Neural cell (in vitro differentiated cells): Measurements from ENCODE around the gene RBFOX2. TPM values are rescaled to one million over a fixed set of nuclear protein-coding genes. Genes with fewer than 3 reads are reported as not detected.
"Not testable (repeated sequence)": the region's sequence is repeated elsewhere in the genome, so short reads cannot be mapped to it uniquely, and the experiment has no call there.

Experiments
- H2AFZ ChIP-seq: fragments of 200-600, 300-800 bp; sonication (generic), shearing (Covaris generic); 2 replicates; pipeline ENCODE4 v1.6.0; 2014; ENCODE audit warnings: low read depth, mild to moderate bottlenecking, antibody characterized with exemption, low read length, moderate library complexity
- H3F3A ChIP-seq: fragments of 200-600 bp; shearing (Covaris generic); 2 replicates; pipeline ENCODE4 v1.6.1; 2016; ENCODE audit warnings: mild to moderate bottlenecking, moderate library complexity, mixed read lengths, antibody characterized with exemption, low read length; ENCODE audit not compliant: insufficient read depth, poor library complexity, severe bottlenecking
- H3K27ac ChIP-seq: fragments of 200-600, 300-800 bp; sonication (generic), shearing (Covaris generic); 2 replicates; pipeline ENCODE4 v1.5.1; 2014; ENCODE audit warnings: mild to moderate bottlenecking, low read length, moderate library complexity
- H3K27me3 ChIP-seq: fragments of 300-800, 200-600 bp; sonication (generic), shearing (Covaris generic); 2 replicates; pipeline ENCODE4 v1.6.0; 2014; ENCODE audit warnings: mild to moderate bottlenecking, low read depth, low read length, moderate library complexity; ENCODE audit not compliant: insufficient read depth
- H3K36me3 ChIP-seq: fragments of 300-800, 200-600 bp; sonication (generic), shearing (Covaris generic); 2 replicates; pipeline ENCODE4 v1.5.1; 2014; ENCODE audit warnings: mild to moderate bottlenecking, antibody characterized with exemption, low read length, moderate library complexity; ENCODE audit not compliant: insufficient read depth
- H3K4me2 ChIP-seq: fragments of 300-800, 200-600 bp; sonication (generic), shearing (Covaris generic); 2 replicates; pipeline ENCODE4 v1.6.0; 2014; ENCODE audit warnings: mild to moderate bottlenecking, low read length
- H3K4me3 ChIP-seq: fragments of 300-800, 200-600 bp; sonication (generic), shearing (Covaris generic); 2 replicates; pipeline ENCODE4 v1.5.1; 2014; ENCODE audit warnings: mild to moderate bottlenecking, low read length, moderate library complexity
- H3K79me2 ChIP-seq: fragments of 200-600 bp; shearing (Covaris generic); replicated peaks from 2 replicates; pipeline ENCODE4 v1.6.0; 2014; ENCODE audit warnings: mild to moderate bottlenecking, low read length, moderate library complexity; ENCODE audit not compliant: insufficient read depth
- H3K9ac ChIP-seq: fragments of 300-800, 200-600 bp; sonication (generic), shearing (Covaris generic); 2 replicates; pipeline ENCODE4 v1.6.1; 2016; ENCODE audit warnings: mild to moderate bottlenecking, low read length, mixed read lengths
- H3K9me2 ChIP-seq: fragments of 200-600 bp; shearing (Covaris generic); 2 replicates; pipeline ENCODE4 v1.6.1; 2016; ENCODE audit warnings: mild to moderate bottlenecking, low read length, mixed read lengths; ENCODE audit not compliant: insufficient read depth
- H3K9me3 ChIP-seq: fragments of 200-600, 300-800 bp; sonication (generic), shearing (Covaris generic); 2 replicates; pipeline ENCODE4 v1.6.1; 2016; ENCODE audit warnings: mild to moderate bottlenecking, mixed run types, low read length, moderate library complexity, mixed read lengths
- H4K20me1 ChIP-seq: fragments of 200-600 bp; shearing (Covaris generic); 2 replicates; pipeline ENCODE4 v1.6.1; 2016; ENCODE audit warnings: mild to moderate bottlenecking, mixed run types; ENCODE audit not compliant: insufficient read depth
- EP300 ChIP-seq: fragments of 450-650 bp; conservative IDR thresholded peaks from 2 replicates; pipeline ENCODE4 v1.6.1; 2014; ENCODE audit warnings: antibody characterized with exemption, mild to moderate bottlenecking, moderate library complexity; ENCODE audit not compliant: poor library complexity, severe bottlenecking
- EZH2 ChIP-seq: fragments of 200-600, 300-800 bp; shearing (Covaris generic), sonication (generic); IDR thresholded peaks from 2 replicates; pipeline ENCODE4 v1.6.1; 2014; ENCODE audit warnings: antibody characterized with exemption, low read length, borderline replicate concordance, mild to moderate bottlenecking; ENCODE audit not compliant: insufficient read depth, poor library complexity, severe bottlenecking
- MXI1 ChIP-seq: fragments of 450-650 bp; conservative IDR thresholded peaks from 2 replicates; pipeline ENCODE4 v1.6.1; 2014; ENCODE audit warnings: antibody characterized with exemption, mild to moderate bottlenecking; ENCODE audit not compliant: poor library complexity, severe bottlenecking
- POLR2AphosphoS5 ChIP-seq: IDR thresholded peaks from 2 replicates; pipeline ENCODE4 v1.6.1; 2012
- RAD21 ChIP-seq: fragments of 450-650 bp; conservative IDR thresholded peaks from 2 replicates; pipeline ENCODE4 v1.6.1; 2014; ENCODE audit warnings: antibody characterized with exemption, mild to moderate bottlenecking, moderate library complexity
- REST ChIP-seq: IDR thresholded peaks from 2 replicates; pipeline ENCODE4 v1.6.1; 2012; ENCODE audit warnings: borderline replicate concordance
- SMC3 ChIP-seq: fragments of 450-650 bp; conservative IDR thresholded peaks from 2 replicates; pipeline ENCODE4 v1.6.1; 2014; ENCODE audit warnings: antibody characterized with exemption, mild to moderate bottlenecking, moderate library complexity; ENCODE audit not compliant: poor library complexity
- TAF1 ChIP-seq: IDR thresholded peaks from 2 replicates; pipeline ENCODE4 v1.6.1; 2012; ENCODE audit warnings: low read depth
- polyA plus RNA-seq: library from polyadenylated mRNA; depleted of rRNA; stranded (reverse); fragments of >200 nt; gene quantifications from 2 replicates; pipeline ENCODE4 v1.2.3, GENCODE V29; 2014
- TF ChIP-seq, protein P1 (sequence below): fragments of 450-650 bp; IDR thresholded peaks from 2 replicates; pipeline ENCODE4 v1.5.1; 2014; ENCODE audit warnings: antibody characterized with exemption, mild to moderate bottlenecking, moderate library complexity; ENCODE audit not compliant: poor library complexity, severe bottlenecking

Gene RBFOX2
- polyA plus RNA-seq, 1 donor from 2014 or later = 529 TPM

- TF ChIP-seq REST (no peak), MXI1 (no peak)
Observed at GRCh38 chr22:35996596-35996995, 32.0 kb downstream of the RBFOX2 start (continued).

- H3F3A ChIP-seq = no peaks in the 10 kb centered on the region
- no peaks in the 10 kb centered on the region for H4K20me1 ChIP-seq
- no peaks in the 10 kb centered on the region for H3K27me3 ChIP-seq
- H3K9me2 ChIP-seq = no peaks in the 10 kb centered on the region
- H2AFZ ChIP-seq = no peak overlapping the region
- H3K4me3 ChIP-seq = no peak overlapping the region
- TF ChIP-seq, protein P1, sequence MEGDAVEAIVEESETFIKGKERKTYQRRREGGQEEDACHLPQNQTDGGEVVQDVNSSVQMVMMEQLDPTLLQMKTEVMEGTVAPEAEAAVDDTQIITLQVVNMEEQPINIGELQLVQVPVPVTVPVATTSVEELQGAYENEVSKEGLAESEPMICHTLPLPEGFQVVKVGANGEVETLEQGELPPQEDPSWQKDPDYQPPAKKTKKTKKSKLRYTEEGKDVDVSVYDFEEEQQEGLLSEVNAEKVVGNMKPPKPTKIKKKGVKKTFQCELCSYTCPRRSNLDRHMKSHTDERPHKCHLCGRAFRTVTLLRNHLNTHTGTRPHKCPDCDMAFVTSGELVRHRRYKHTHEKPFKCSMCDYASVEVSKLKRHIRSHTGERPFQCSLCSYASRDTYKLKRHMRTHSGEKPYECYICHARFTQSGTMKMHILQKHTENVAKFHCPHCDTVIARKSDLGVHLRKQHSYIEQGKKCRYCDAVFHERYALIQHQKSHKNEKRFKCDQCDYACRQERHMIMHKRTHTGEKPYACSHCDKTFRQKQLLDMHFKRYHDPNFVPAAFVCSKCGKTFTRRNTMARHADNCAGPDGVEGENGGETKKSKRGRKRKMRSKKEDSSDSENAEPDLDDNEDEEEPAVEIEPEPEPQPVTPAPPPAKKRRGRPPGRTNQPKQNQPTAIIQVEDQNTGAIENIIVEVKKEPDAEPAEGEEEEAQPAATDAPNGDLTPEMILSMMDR = no peak
- TF ChIP-seq TAF1 = no peak
- no peak for TF ChIP-seq POLR2AphosphoS5
- TF ChIP-seq EZH2 = no peak
- TF ChIP-seq SMC3 = no peak
- no peak overlapping the region for H3K9ac ChIP-seq
- no peaks in the 10 kb centered on the region for H3K36me3 ChIP-seq
- H3K4me2 ChIP-seq = no peak overlapping the region
- H3K27ac ChIP-seq = no peak overlapping the region
- no peaks in the 10 kb centered on the region for H3K9me3 ChIP-seq
- H3K79me2 ChIP-seq = peaks cover 4% of the 10 kb centered on the region
Observed at GRCh38 chr22:35995772-35996171, 32.9 kb downstream of the RBFOX2 start.

DNA sequence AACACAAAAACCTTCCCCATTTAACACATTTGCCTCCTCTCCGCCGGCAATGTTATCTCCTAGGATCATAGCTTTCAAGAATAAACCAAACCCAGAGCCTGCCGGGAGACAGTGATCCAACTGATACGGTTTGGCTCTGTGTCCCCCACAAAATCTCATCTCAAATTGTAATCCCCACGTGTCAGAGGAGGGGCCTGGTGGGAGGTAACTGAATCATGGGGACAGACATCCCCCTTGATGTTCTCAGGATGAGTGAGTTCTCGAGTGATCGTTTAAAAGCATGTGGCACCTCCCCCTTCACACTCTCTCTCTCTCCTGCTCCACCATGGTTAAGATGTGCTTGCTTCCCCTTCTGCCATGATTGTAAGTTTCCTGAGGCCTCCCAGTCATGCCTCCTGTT, 33.3 kb downstream of the RBFOX2 start:
- Histone ChIP-seq H3K27me3 (no peaks in the 10 kb centered on the region), H4K20me1 (no peaks in the 10 kb centered on the region), H3K79me2 (peaks cover 4% of the 10 kb centered on the region), H2AFZ (no peak overlapping the region), H3K4me3 (no peak overlapping the region), H3K4me2 (no peak overlapping the region), H3K9me3 (no peaks in the 10 kb centered on the region), H3K9ac (no peak overlapping the region), H3K27ac (no peak overlapping the region), H3K9me2 (no peaks in the 10 kb centered on the region), H3F3A (no peaks in the 10 kb centered on the region), H3K36me3 (no peaks in the 10 kb centered on the region)
- TF ChIP-seq, protein P1 = no peak
- TF ChIP-seq EZH2 = no peak
- no peak for TF ChIP-seq TAF1
- no peak for TF ChIP-seq EP300
- TF ChIP-seq MXI1 = no peak
- no peak for TF ChIP-seq SMC3
- no peak for TF ChIP-seq POLR2AphosphoS5
- no peak for TF ChIP-seq REST
- no peak for TF ChIP-seq RAD21

- not testable (repeated sequence) for H3K9me3 ChIP-seq, H3K9ac ChIP-seq, H3K9me2 ChIP-seq, H2AFZ ChIP-seq, H3K27me3 ChIP-seq, H4K20me1 ChIP-seq, H3K27ac ChIP-seq, H3K4me3 ChIP-seq, H3F3A ChIP-seq, H3K79me2 ChIP-seq, H3K4me2 ChIP-seq, H3K36me3 ChIP-seq
Observed at GRCh38 chr22:35993727-35994126, 34.9 kb downstream of the RBFOX2 start.
